GM13976 (cell line): Measurements from ENCODE around the gene FMNL2.
A peak's percentile ranks its signal among the peaks of the same experiment; 100 is the strongest.

Experiments
- DNase-seq: peaks from one replicate; pipeline ENCODE4 v3.0.0; 2012; ENCODE audit warnings: low spot score
- CTCF ChIP-seq: IDR thresholded peaks from 2 replicates; pipeline ENCODE4 v1.5.1; 2012; ENCODE audit warnings: borderline replicate concordance, mild to moderate bottlenecking; ENCODE audit not compliant: insufficient read depth; ENCODE audit errors: extremely low read depth, missing control alignments, control extremely low read depth
- in situ Hi-C: fragments of 300-500 bp; cut with MboI; formaldehyde crosslinking; loops from one replicate; pipeline ENCODE4 v1.12.0; 2022; ENCODE audit warnings: low sequenced_read_pairs, mixed read lengths, inconsistent platforms; ENCODE audit not compliant: unreplicated experiment

Gene FMNL2

GRCh38 chr2:152623076-152623740 lies 288.2 kb downstream of the FMNL2 start:
- TF ChIP-seq CTCF = no peak
- DNase-seq = no peak
- in situ Hi-C loops = no loop called here

- in situ Hi-C loops = no loop called here
- no peak for TF ChIP-seq CTCF
- no peak for DNase-seq
These were observed 288.8 kb downstream of the FMNL2 start for GRCh38 chr2:152623775-152624174.

GRCh38 chr2:152624805-152625204 lies 289.8 kb downstream of the FMNL2 start:
- TF ChIP-seq CTCF = no peak
- in situ Hi-C loops = no loop called here
- DNase-seq = no peak

- DNase-seq = no peak
- in situ Hi-C loops = no loop called here
These were observed 292.0 kb downstream of the FMNL2 start for GRCh38 chr2:152626911-152627339.

GRCh38 chr2:152627351-152627957 lies 292.5 kb downstream of the FMNL2 start:
- in situ Hi-C loops = no loop called here
- peak; percentile 50 for TF ChIP-seq CTCF
- peak; percentile 38 for DNase-seq

More at GRCh38 chr2:152626911-152627339, 292.0 kb downstream of the FMNL2 start:
- no peak for TF ChIP-seq CTCF

GRCh38 chr2:152629202-152629601 lies 294.2 kb downstream of the FMNL2 start:
- no peak for TF ChIP-seq CTCF
- no peak for DNase-seq
- in situ Hi-C loops = no loop called here
